Posterior cingulate gyrus (tissue), 11 donors: ENCODE measurements around the gene NAT14.
"Not testable (repeated sequence)": the region's sequence is repeated elsewhere in the genome, so short reads cannot be mapped to it uniquely, and the experiment has no call there.

Source experiments
- DNase-seq, 10 donors: peaks; one replicate each; pipeline versions ENCODE4 v3.0.0 to v3.0.0-alpha.2; 2020 to 2021; ENCODE audit warnings: mixed read lengths in 3 of 10
- intact Hi-C: fragments of 100-400 bp; cut with DNase I; formaldehyde crosslinking; loops from one replicate; pipeline ENCODE4 v1.15.1; 2023

Gene NAT14

DNA sequence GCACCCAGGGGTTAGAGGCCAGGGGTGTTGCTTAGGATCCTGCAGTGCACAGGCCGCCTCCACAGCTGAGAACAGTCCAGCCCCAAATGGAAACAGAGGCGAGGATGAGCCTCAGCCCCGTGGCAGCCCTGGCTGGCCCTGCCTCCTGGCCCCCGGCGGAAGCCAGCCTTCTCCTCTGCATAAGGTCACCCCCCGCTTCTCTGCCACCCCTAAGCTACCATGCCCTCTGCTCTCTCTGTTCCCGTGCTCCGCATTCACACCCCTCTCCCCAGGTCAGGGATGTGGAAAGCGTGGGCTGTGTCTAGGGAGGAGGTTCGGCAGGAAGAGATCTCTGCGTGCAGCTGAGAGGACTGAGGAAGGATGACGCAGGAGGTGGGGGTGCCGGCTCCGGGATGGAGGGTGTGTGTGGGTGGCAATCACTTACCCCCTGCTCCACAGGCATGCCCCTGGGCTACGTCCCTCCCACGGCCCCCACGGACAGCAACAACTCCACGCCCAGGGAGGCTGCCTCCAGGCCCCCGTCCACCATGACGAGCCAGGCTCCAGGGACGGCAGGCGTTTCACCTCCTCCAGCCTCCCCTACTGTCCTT lies 9.3 kb downstream of the NAT14 start:
- intact Hi-C loops = no loop called here
- peak in 1 of 10 donors; percentile 71 for DNase-seq

DNA sequence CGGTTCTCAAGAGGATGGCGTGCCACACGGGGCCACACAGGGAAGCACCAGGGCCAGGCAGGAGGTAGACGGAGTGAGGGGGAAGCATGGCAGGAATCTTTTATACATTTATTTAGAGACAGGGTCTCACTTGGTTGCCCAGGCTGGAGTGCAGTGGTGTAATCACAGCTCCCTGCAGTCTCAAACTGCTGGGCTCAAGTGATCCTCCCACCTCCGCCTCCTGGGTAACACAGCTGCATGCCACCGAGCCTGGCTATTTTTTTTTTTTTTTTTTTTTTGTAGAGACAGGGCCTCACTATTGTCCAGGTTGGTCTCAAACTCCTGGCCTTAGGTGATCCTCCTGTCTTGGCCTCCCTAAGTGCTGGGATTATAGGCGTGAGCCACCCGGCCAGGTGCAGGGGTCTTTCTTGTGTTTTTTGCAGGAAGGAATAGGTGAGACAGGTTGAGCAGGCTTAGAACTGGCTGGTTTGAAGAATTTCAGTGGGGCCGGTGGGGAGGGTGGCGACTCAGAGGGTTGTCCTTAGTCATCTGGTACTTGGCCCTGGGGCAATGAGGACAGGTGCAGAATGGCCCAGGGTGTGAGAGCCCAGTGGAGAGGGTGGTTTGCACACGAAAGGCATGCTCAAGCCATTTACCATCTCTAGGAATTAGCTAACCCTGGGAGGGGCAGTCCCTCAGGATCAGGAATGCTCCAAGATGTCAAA lies 10.8 kb downstream of the NAT14 start:
- intact Hi-C loops = no loop called here
- peak in 2 of 10 donors; percentile 10 to 20 for DNase-seq

GRCh38 chr19:55496820-55497219 lies 11.8 kb downstream of the NAT14 start:
- intact Hi-C loops = not testable (repeated sequence)
- DNase-seq = peak in 1 of 10 donors; percentile 35

DNA sequence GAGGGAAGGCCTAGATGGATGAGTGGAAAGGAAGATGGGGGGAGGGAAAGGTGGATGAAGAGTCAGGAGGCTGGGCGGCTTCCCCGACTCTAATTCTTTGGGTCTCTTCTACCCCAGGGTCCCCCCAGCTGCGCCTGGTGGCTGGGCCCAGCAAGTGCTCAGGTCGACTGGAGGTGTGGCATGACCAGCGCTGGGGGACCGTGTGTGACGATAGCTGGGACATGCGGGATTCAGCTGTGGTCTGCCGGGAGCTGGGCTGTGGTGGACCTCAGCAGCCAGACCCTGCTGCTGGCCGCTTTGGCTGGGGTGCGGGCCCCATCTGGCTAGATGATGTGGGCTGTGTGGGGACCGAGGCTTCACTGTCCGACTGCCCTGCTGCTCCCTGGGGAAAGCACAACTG lies 12.8 kb downstream of the NAT14 start:
- DNase-seq = peak in 2 of 10 donors; percentile 35 to 53
- intact Hi-C loops = no loop called here

DNA sequence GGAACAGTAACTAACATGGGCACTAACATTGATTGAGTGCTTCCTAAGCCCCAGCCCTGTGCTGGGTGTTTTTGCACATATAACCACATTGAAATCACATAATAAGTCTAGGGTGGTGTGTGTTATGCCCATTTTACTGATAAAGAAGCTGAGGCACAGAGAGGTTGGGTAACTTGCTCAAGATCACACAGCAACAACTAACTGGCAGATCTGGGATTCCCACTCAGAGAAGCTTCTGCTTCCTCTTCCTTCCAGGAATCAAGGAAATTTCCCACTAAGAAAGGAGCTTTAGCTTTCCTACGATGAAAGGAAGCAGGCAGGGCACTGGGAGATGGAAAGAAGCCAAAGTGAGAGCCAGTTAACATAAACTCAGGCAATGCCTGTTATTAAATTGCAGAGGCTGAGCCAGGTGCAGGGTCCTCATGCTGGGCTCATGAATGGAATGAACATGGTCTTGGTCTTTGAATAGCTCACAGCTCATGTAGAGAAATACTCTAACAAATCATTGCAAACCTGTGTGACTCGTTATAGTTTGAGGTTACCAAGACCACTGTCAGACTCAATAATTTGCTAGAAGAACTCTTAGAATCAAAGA lies 13.4 kb downstream of the NAT14 start:
- no peak for DNase-seq
- intact Hi-C loops = no loop called here

DNA sequence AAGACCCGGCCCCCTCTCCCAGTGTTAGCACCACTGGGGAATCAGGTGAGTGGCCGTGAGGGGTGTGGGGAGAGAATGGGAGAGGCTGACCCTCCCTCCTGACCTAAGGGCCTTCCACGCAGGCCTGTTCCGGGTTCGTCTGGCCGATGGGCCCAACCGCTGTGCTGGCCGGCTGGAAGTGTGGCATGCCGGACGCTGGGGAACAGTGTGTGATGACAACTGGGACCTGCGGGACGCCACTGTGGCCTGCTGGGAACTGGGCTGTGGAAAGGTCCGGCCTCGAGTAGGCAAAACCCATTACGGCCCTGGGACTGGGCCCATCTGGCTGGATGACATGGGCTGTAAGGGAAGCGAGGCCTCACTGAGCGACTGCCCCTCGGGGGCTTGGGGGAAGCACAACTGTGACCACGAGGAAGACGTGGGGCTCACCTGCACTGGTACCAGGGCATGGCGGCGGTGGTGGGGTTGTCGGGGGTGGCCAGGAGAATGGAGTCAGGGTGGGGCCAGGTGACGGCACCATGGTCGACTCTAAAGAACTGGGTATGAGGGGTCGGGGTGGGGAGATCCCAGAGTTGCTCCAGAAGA lies 15.5 kb downstream of the NAT14 start:
- intact Hi-C loops = loop anchor here (5.0 kb wide), 1 partner anchor 33 kb away; no protein-coding TSS in a partner anchor
- peak in 2 of 10 donors; percentile 43 to 49 for DNase-seq

- peak in 1 of 10 donors; percentile 14 for DNase-seq
- intact Hi-C loops = loop anchor here (5.0 kb wide), 1 partner anchor 35 kb away; no protein-coding TSS in a partner anchor
Measured at GRCh38 chr19:55502197-55502952, 17.4 kb downstream of the NAT14 start.

GRCh38 chr19:55503157-55503501 lies 18.1 kb downstream of the NAT14 start:
- DNase-seq = peak in 1 of 10 donors; percentile 35
- intact Hi-C loops = loop anchor here (5.0 kb wide), 1 partner anchor 36 kb away; no protein-coding TSS in a partner anchor

- DNase-seq = peak; percentile 90 to 99 (median 94)
- intact Hi-C loops = loop anchor here (1.0 to 5.0 kb wide), 2 partner anchors 36 to 362 kb away; no protein-coding TSS in a partner anchor
Measured at GRCh38 chr19:55503502-55504251, 18.7 kb downstream of the NAT14 start.

DNA sequence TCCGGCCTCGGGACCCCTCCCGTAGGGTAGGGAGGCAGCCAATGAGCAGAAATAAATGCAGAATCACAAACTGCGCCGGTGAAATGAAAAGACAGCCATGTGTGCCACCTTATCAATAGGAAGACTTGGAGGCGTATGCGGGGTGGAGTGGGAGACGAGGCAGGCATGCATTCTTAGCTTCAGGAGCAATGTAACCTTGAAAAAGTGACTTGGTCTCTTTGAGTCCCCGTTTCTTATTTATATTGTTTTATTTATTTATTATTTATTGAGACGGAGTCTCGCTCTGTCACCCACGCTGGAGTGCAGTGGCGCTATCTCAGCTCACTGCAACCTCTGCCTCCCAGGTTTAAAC lies 19.2 kb downstream of the NAT14 start:
- no peak for DNase-seq
- intact Hi-C loops = loop anchor here (1.0 to 5.0 kb wide), 2 partner anchors 37 to 363 kb away; no protein-coding TSS in a partner anchor

DNA sequence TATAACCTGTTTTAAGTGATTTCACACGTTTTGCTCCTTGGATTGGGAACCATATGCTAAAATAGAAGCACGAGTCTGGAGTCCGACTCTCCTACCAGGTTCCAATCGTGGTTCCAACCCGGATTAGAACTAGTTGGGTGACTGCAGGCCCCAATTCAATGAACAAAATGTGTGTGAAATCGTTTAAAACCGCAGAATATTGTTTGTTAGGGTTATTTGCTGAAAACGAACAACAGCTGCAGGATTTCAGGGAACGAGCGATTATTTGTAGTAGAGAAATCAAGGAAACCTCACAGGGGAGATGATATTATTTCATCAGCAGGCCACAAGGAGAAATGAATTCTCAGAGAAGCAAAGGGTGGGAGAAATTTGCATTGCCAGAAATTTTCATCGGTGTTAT lies 20.0 kb downstream of the NAT14 start:
- intact Hi-C loops = loop anchor here (1.0 to 5.0 kb wide), 2 partner anchors 38 to 364 kb away; no protein-coding TSS in a partner anchor

GRCh38 chr19:55508120-55508519 lies 23.1 kb downstream of the NAT14 start:
- DNase-seq = peak in 1 of 10 donors; percentile 32
- intact Hi-C loops = no loop called here

More for the DNA sequence above, 20.0 kb downstream of the NAT14 start:
- no peak for DNase-seq

GRCh38 chr19:55516878-55517620 lies 32.1 kb downstream of the NAT14 start:
- intact Hi-C loops = loop anchor here (2.0 to 5.0 kb wide), 2 partner anchors 90 to 115 kb away; no protein-coding TSS in a partner anchor
- DNase-seq = peak; percentile 92 to 99 (median 95)

DNA sequence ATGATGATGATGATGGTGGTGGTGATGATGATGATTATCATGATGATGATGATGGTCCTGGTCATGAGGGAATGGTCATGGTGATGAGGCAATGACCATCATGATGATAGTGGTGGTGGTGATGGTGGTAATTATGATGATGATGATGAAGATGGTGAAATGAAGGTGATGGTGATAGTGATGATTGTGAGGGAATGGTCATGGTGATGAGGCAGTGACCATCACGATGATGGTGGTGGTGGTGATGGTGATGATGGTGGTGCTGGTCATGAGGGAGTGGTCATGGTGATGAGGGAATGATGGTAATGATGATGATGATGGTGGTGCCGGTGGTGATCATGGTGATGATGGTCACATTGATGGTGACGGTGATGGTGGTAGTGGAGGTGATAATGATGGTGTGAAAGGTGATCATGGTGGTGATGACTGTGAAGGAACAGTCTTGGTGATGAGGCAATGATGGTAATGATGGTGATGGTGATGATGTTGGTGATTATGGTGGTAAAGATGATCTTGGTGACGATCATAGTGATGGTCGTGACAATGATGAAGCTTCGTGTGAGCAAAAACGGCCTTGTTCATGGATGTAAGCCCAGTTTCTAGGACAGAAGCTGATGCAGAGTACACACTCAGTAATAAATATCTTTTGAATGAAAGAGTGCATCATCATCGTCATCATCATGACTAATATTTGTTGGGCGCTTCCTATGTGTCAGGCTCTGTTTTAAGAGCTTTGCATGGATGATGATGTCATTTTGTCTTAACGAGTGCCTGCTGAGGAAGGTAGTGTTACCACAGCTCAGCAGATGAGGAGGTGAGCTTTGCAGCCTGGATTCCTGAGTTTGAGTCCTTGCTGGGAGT lies 34.7 kb downstream of the NAT14 start:
- intact Hi-C loops = loop anchor here (5.0 kb wide), 1 partner anchor 113 kb away; no protein-coding TSS in a partner anchor
- DNase-seq = peak in 1 of 10 donors; percentile 2

DNA sequence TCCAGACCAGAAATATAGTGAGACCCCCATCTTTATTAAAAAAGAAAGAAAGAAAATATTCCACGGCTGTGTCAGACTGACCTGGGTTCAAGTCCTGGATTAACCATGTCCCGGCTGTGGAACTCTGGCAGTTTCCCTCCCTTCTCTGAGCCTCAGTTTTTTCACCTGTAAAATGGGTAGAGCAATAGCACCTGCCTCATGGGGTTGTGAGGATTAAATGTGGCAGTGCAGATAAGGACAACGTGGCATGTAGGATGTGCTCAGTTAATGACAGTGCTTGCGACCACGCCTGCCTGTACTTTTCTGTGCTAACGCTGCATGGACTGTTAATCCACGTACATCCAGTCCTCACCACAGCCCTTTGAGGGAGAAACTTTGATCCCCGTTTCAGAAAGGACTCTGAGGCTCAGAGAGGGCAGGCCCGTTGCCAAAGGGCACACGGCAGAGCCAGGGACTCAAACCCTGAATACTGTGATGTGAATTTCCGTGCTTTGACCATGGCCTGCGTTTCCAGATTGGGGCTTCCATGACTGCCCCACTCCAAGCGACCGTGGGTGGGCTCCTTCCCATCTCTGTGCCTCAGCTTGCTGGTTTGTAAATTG lies 35.8 kb downstream of the NAT14 start:
- peak in 1 of 10 donors; percentile 20 for DNase-seq

DNA sequence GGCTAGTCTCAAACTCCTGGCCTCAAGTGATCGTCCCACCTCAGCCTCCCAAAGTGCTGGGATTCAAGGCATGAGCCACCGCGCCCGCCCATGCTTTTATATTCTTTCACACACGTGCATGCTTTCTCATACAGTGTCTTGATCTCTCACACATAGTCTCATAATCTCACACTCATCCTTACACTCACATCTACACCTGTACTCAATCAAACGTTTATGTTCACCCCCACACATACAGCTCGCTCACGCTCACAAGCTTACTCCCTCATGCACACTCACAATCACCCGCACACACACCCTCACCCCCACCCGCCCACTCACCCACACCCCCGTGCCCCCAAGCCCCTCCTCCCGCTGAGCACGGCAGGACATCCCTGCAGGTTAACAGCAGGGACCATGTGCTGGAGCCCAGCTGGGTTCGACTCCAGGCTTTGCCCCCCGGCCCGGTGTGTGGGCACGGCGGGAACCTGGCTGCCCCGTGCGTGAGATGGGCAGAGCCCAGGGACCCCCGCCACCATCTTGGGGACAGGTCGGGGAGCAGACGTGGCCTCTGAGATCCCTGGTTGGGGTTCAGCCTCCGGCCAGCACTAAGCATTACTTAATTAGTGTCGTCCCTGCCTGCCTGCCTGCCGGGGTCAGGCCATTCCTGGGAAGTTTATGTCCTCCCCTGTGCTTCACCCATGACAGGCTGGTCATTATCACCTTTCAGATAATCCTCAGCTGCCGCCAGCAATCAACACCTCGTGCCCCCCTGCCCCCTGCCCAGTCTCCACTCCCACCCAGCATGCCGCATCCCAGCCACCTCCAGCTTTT lies 40.5 kb downstream of the NAT14 start:
- peak in 2 of 10 donors; percentile 46 to 73 for DNase-seq
- intact Hi-C loops = no loop called here

More for the DNA sequence above, 35.8 kb downstream of the NAT14 start:
- intact Hi-C loops = no loop called here
